NT2/D1 (cell line): ENCODE measurements around the gene SMPD2.

Experiments used
- SUZ12 ChIP-seq: IDR thresholded peaks from 2 replicates; pipeline ENCODE4 v1.6.1; 2011; ENCODE audit not compliant: insufficient read length, insufficient read depth; ENCODE audit errors: extremely low read depth
- YY1 ChIP-seq: IDR thresholded peaks from 2 replicates; pipeline ENCODE4 v1.6.1; 2011; ENCODE audit not compliant: insufficient read length, insufficient read depth

DNA sequence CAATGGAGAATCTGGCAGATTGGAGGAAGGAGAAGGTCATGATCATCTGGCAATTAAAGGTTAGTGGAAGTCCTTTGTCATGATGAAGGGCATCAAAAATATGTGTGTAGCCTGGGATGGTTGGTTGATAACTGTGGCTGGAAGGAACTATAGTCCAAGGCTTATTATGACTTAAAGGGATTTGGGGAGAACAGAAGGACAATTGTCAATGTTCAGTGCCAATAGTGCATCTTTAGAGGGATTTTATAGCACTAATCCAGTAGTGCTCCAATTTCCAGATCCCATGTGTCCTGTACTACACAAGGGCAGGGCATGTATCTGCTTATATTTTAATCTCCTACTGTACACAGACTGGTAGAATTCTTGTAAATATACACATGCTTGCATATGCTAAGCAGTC, 47.5 kb downstream of the SMPD2 start:
- TF ChIP-seq YY1 (no peak), SUZ12 (no peak)
